ENCODE results near the gene RSRP1.

RSRP1 gene

GRCh38 chr1:25223471-25223870 is 23.8 kb downstream of the RSRP1 start:
- POLR2A ChIA-PET, result interaction anchor here (2.7 kb wide), 1 partner anchor 9 kb away, joined by 9 read pairs; the partner anchor contains the start of gene SYF2
- no peak for DNase-seq (ENCODE audit: extremely low spot score)
- CTCF ChIA-PET, result no interaction called here

GRCh38 chr1:25222606-25223005 is 24.6 kb downstream of the RSRP1 start:
- ChIA-PET POLR2A (interaction anchor here (2.7 kb wide), 1 partner anchor 9 kb away, joined by 9 read pairs; the partner anchor contains the start of gene SYF2), CTCF (no interaction called here)
- TF ChIP-seq SP1 (IDR thresholded peaks at IDR 0.05) (no peak), LEF1 (IDR thresholded peaks at IDR 0.05; ENCODE audit: borderline replicate concordance) (no peak), ELF4 (IDR thresholded peaks at IDR 0.05) (no peak), HDGF (IDR thresholded peaks at IDR 0.05; ENCODE audit: borderline replicate concordance) (no peak), FOXM1 (IDR thresholded peaks at IDR 0.05; ENCODE audit: borderline replicate concordance) (no peak), FOXK2 (IDR thresholded peaks at IDR 0.05) (no peak), SUZ12 (IDR thresholded peaks at IDR 0.05) (no peak), L3MBTL2 (conservative IDR thresholded peaks at IDR 0.05) (no peak), FOXA1 (IDR thresholded peaks at IDR 0.05) (no peak), TARDBP (IDR thresholded peaks at IDR 0.05) (no peak), NFRKB (IDR thresholded peaks at IDR 0.05) (no peak), PKNOX1 (IDR thresholded peaks at IDR 0.05) (no peak), CTBP1 (IDR thresholded peaks at IDR 0.05; ENCODE audit: borderline replicate concordance) (no peak), BHLHE40 (IDR thresholded peaks at IDR 0.05; ENCODE audit: borderline replicate concordance) (no peak), ZNF384 (IDR thresholded peaks at IDR 0.05) (no peak), ARNT (IDR thresholded peaks at IDR 0.05) (no peak)
- DNase-seq (ENCODE audit: extremely low spot score), result no peak

More at GRCh38 chr1:25223471-25223870, 23.8 kb downstream of the RSRP1 start:
- TF ChIP-seq CTBP1 (IDR thresholded peaks at IDR 0.05; ENCODE audit: borderline replicate concordance), result no peak
- no peak for TF ChIP-seq L3MBTL2 (conservative IDR thresholded peaks at IDR 0.05)
- TF ChIP-seq FOXM1 (IDR thresholded peaks at IDR 0.05; ENCODE audit: borderline replicate concordance), result no peak
- no peak for TF ChIP-seq BHLHE40 (IDR thresholded peaks at IDR 0.05; ENCODE audit: borderline replicate concordance)
- no peak for TF ChIP-seq ZNF384 (IDR thresholded peaks at IDR 0.05)
- TF ChIP-seq LEF1 (IDR thresholded peaks at IDR 0.05; ENCODE audit: borderline replicate concordance), result no peak
- no peak for TF ChIP-seq ARNT (IDR thresholded peaks at IDR 0.05)
- no peak for TF ChIP-seq SUZ12 (IDR thresholded peaks at IDR 0.05)
- no peak for TF ChIP-seq TARDBP (IDR thresholded peaks at IDR 0.05)
- TF ChIP-seq ELF4 (IDR thresholded peaks at IDR 0.05), result no peak
- TF ChIP-seq HDGF (IDR thresholded peaks at IDR 0.05; ENCODE audit: borderline replicate concordance), result no peak
- TF ChIP-seq SP1 (IDR thresholded peaks at IDR 0.05), result no peak
- no peak for TF ChIP-seq NFRKB (IDR thresholded peaks at IDR 0.05)
- TF ChIP-seq PKNOX1 (IDR thresholded peaks at IDR 0.05), result no peak
- TF ChIP-seq FOXK2 (IDR thresholded peaks at IDR 0.05), result no peak
- no peak for TF ChIP-seq FOXA1 (IDR thresholded peaks at IDR 0.05)

GRCh38 chr1:25220666-25221065 is 26.6 kb downstream of the RSRP1 start:
- TF ChIP-seq SUZ12 (IDR thresholded peaks at IDR 0.05) (no peak), CTBP1 (IDR thresholded peaks at IDR 0.05; ENCODE audit: borderline replicate concordance) (no peak), ZNF384 (IDR thresholded peaks at IDR 0.05) (no peak), BHLHE40 (IDR thresholded peaks at IDR 0.05; ENCODE audit: borderline replicate concordance) (no peak), LEF1 (IDR thresholded peaks at IDR 0.05; ENCODE audit: borderline replicate concordance) (no peak), L3MBTL2 (conservative IDR thresholded peaks at IDR 0.05) (no peak), FOXM1 (IDR thresholded peaks at IDR 0.05; ENCODE audit: borderline replicate concordance) (no peak), FOXK2 (IDR thresholded peaks at IDR 0.05) (no peak), FOXA1 (IDR thresholded peaks at IDR 0.05) (no peak), NFRKB (IDR thresholded peaks at IDR 0.05) (no peak)
- no peak for DNase-seq (ENCODE audit: extremely low spot score)
- ChIA-PET CTCF (no interaction called here), POLR2A (interaction anchor here (1.2 kb wide), 1 partner anchor 19 kb away, joined by 3 read pairs; no protein-coding TSS in a partner anchor)

GRCh38 chr1:25219661-25220251 is 27.5 kb downstream of the RSRP1 start:
- ChIA-PET CTCF (no interaction called here), POLR2A (interaction anchor here (1.6 kb wide), 1 partner anchor 13 kb away, joined by 5 read pairs; the partner anchor contains the start of gene SYF2)
- no peak for DNase-seq (ENCODE audit: extremely low spot score)
- no peak for TF ChIP-seq BHLHE40 (IDR thresholded peaks at IDR 0.05; ENCODE audit: borderline replicate concordance)
- TF ChIP-seq ARNT (IDR thresholded peaks at IDR 0.05), result no peak
- TF ChIP-seq FOXA1 (IDR thresholded peaks at IDR 0.05), result no peak
- no peak for TF ChIP-seq LEF1 (IDR thresholded peaks at IDR 0.05; ENCODE audit: borderline replicate concordance)
- no peak for TF ChIP-seq L3MBTL2 (conservative IDR thresholded peaks at IDR 0.05)
- no peak for TF ChIP-seq SUZ12 (IDR thresholded peaks at IDR 0.05)
- no peak for TF ChIP-seq NFRKB (IDR thresholded peaks at IDR 0.05)
- TF ChIP-seq SP1 (IDR thresholded peaks at IDR 0.05), result no peak
- TF ChIP-seq ZNF384 (IDR thresholded peaks at IDR 0.05), result no peak
- TF ChIP-seq HDGF (IDR thresholded peaks at IDR 0.05; ENCODE audit: borderline replicate concordance), result no peak
- TF ChIP-seq TARDBP (IDR thresholded peaks at IDR 0.05), result no peak
- no peak for TF ChIP-seq FOXM1 (IDR thresholded peaks at IDR 0.05; ENCODE audit: borderline replicate concordance)
- no peak for TF ChIP-seq FOXK2 (IDR thresholded peaks at IDR 0.05)
- TF ChIP-seq CTBP1 (IDR thresholded peaks at IDR 0.05; ENCODE audit: borderline replicate concordance), result no peak
- no peak for TF ChIP-seq PKNOX1 (IDR thresholded peaks at IDR 0.05)
- no peak for TF ChIP-seq ELF4 (IDR thresholded peaks at IDR 0.05)

GRCh38 chr1:25217598-25218232 is 29.5 kb downstream of the RSRP1 start:
- TF ChIP-seq NFRKB (IDR thresholded peaks at IDR 0.05), result no peak
- no peak for TF ChIP-seq FOXM1 (IDR thresholded peaks at IDR 0.05; ENCODE audit: borderline replicate concordance)
- TF ChIP-seq ZNF384 (IDR thresholded peaks at IDR 0.05), result no peak
- TF ChIP-seq LEF1 (IDR thresholded peaks at IDR 0.05; ENCODE audit: borderline replicate concordance), result no peak
- no peak for TF ChIP-seq CTBP1 (IDR thresholded peaks at IDR 0.05; ENCODE audit: borderline replicate concordance)
- TF ChIP-seq FOXK2 (IDR thresholded peaks at IDR 0.05), result no peak
- no peak for TF ChIP-seq FOXA1 (IDR thresholded peaks at IDR 0.05)
- TF ChIP-seq SP1 (IDR thresholded peaks at IDR 0.05), result no peak
- TF ChIP-seq ARNT (IDR thresholded peaks at IDR 0.05), result no peak
- TF ChIP-seq L3MBTL2 (conservative IDR thresholded peaks at IDR 0.05), result no peak
- TF ChIP-seq BHLHE40 (IDR thresholded peaks at IDR 0.05; ENCODE audit: borderline replicate concordance), result no peak
- TF ChIP-seq SUZ12 (IDR thresholded peaks at IDR 0.05), result no peak
- TF ChIP-seq TARDBP (IDR thresholded peaks at IDR 0.05), result no peak
- TF ChIP-seq PKNOX1 (IDR thresholded peaks at IDR 0.05), result no peak
- no peak for TF ChIP-seq HDGF (IDR thresholded peaks at IDR 0.05; ENCODE audit: borderline replicate concordance)
- no peak for TF ChIP-seq ELF4 (IDR thresholded peaks at IDR 0.05)
- no peak for DNase-seq (ENCODE audit: extremely low spot score)
- POLR2A ChIA-PET, result no interaction called here
- CTCF ChIA-PET, result no interaction called here
